Lower leg skin (tissue), 4 donors: ENCODE measurements around the gene PAX1. TPM values are rescaled to one million over a fixed set of nuclear protein-coding genes. Genes with fewer than 3 reads are reported as not detected.

ENCODE experiments used
- DNase-seq, 2 donors: peaks; one replicate each; pipeline ENCODE4 v3.0.0-alpha.2; 2019; ENCODE audit warnings: low spot score in 2 of 2
- H3K4me3 ChIP-seq: fragments of 200-600 bp; sonication (generic); 2 replicates; pipeline ENCODE4 v1.5.1; 2017; ENCODE audit warnings: mild to moderate bottlenecking, low read depth; ENCODE audit not compliant: poor library complexity, severe bottlenecking
- POLR2A ChIP-seq, 2 donors: fragments of 450-650 bp; IDR thresholded peaks; one replicate each; pipeline ENCODE4 v1.6.1; 2016 to 2017; ENCODE audit warnings: antibody characterized with exemption in 2 of 2, mild to moderate bottlenecking in 1 of 2, moderate library complexity in 1 of 2
- WGBS, 2 donors: methylation state at CpG; one replicate each; pipeline ENCODE4 v1.1.5; 2018; 5-methylcytosine and 5-hydroxymethylcytosine counted together
- intact Hi-C: fragments of 100-400 bp; cut with DNase I; formaldehyde crosslinking; loops from one replicate; pipeline ENCODE4 v1.15.0; 2023; ENCODE audit warnings: low total_unique reads
- total RNA-seq, 4 donors: library from RNA; depleted of rRNA; stranded (reverse); fragments of >200 nt; gene quantifications; one replicate each; pipeline ENCODE4 v1.1.0, GENCODE V29; 2016
- TF ChIP-seq, protein P1 (sequence below), 3 donors: fragments of 450-650 bp; IDR thresholded peaks; one replicate each; pipeline ENCODE4 v1.5.1; 2016; ENCODE audit warnings: antibody characterized with exemption in 3 of 3, mild to moderate bottlenecking in 3 of 3, moderate library complexity in 2 of 3

PAX1 gene
- total RNA-seq, 4 donors from 2014 or later = 0.05 to 2.8 (median 0.19) TPM; not detected in 1

DNA sequence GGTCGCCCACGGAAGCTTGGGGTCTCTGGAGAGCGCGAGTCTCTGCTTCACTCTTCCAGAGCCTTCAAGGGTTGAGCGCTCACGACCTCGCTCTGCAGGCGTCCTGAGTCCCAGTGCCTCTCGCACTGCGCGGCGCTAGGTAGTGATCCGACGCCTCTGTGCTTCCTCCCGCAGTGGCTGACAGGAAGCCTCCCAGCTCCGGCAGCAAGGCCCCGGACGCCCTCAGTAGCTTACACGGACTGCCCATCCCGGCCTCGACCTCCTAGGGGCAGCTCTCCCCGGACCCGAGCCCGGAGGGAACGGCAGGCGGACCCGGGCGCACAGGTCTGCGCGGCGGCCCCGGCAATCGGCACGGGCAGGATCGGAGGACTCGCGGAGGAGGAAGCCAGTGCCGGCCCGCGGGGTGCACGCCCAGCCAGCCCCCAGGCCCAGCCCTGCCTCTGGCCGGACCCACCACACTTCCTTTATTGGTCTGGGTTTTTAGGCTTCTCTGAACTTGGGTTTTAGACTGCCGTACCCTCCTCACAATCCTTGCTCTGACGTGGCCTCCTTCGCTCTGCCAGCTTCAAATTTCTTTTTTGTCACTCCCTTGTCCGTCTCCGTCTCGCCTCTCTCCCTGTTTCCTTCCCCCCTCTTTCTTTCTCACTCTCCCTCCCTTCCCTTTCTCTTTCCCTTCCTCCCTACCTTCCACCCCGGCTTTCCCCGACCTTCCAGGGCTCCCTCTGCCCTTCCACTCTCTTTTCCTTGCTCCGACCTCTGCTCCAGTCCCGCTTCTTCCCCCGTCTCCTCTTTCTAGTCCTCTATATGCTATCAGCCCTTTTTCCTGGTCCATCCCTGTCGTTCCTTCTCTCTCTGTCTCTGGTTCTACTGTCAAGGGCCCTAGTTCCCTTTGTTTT is 9.1 kb downstream of the PAX1 start:
- no peak overlapping the region for H3K4me3 ChIP-seq
- intact Hi-C loops = no loop called here
- DNase-seq = no peak
- TF ChIP-seq, protein P1, sequence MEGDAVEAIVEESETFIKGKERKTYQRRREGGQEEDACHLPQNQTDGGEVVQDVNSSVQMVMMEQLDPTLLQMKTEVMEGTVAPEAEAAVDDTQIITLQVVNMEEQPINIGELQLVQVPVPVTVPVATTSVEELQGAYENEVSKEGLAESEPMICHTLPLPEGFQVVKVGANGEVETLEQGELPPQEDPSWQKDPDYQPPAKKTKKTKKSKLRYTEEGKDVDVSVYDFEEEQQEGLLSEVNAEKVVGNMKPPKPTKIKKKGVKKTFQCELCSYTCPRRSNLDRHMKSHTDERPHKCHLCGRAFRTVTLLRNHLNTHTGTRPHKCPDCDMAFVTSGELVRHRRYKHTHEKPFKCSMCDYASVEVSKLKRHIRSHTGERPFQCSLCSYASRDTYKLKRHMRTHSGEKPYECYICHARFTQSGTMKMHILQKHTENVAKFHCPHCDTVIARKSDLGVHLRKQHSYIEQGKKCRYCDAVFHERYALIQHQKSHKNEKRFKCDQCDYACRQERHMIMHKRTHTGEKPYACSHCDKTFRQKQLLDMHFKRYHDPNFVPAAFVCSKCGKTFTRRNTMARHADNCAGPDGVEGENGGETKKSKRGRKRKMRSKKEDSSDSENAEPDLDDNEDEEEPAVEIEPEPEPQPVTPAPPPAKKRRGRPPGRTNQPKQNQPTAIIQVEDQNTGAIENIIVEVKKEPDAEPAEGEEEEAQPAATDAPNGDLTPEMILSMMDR (IDR thresholded peaks at IDR 0.05) = no peak
- no peak for TF ChIP-seq POLR2A (IDR thresholded peaks at IDR 0.05)
- 22 to 39% methylated on average over 29 to 48 of the region's 54 CpGs for WGBS, 2 donors

DNA sequence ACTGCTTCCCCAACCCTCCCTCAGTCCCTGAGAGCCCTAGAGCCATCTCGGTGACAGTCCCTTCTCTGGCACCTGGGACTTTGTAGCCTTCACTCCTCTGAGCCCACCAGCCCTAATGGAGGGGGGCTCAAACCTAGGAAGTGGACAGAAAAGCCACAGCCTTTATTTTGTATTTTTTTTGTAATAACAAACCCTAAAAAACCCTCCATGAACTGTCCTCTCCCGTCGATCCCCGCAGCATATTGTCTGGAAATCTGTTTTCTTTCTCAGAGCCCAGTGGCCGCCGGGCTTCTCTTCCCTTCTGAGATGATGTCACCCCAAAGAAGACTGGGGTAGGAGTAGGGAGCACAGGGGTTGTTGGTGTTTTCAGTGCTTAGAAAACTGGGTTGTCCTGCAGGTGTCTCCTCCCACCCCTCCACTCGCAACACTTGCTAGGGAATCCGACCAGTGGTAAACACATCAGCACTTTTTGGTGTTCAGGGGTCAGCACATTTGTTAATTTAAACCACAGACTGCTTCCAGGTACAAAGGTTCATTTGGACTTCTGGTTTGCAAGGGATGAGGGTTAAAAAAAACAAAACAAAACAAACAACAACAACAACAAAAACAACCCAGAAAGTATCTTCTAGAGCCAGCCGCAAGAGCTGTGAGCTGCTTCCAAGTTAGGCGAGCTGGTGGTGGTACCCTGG is 9.9 kb downstream of the PAX1 start:
- TF ChIP-seq POLR2A (IDR thresholded peaks at IDR 0.05) = no peak
- TF ChIP-seq, protein P1 (IDR thresholded peaks at IDR 0.05) = no peak
- intact Hi-C loops = no loop called here
- H3K4me3 ChIP-seq = no peak overlapping the region
- DNase-seq = no peak
- WGBS, 2 donors = 28 to 32% methylated on average over 10 of the region's 10 CpGs

DNA sequence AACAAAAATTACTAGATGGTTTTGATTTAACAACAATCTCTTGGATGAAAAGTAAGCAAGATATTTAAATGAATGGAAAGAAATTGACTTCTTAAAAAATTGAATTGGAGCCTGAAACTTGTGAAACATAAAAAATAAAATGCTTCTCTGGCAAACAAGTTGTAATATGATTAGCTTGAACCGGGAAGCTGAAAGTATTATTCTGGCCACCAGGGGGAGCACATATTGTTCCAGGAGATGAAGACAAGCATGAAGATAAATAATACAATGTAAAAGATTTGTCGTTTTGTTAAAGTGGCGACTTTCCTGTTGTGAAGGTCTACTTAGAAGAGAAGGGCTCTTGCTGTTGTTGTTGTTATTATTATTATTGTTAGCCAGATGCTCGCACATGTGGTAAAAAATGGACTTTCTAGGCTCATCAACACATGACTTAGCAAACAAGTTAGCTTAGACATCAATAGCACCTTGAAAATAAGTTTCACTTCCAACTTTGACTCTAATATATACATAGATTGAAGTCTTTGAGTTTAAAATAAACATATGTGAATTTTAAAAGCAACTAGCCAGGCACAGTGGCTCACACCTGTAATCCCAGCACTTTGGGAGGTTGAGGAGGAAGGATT is 14.2 kb downstream of the PAX1 start:
- peak in 1 of 2 donors; percentile 70 for DNase-seq
- whole genome bisulfite sequencing, 2 donors = 3 to 9% methylated on average over 4 of the region's 4 CpGs
- H3K4me3 ChIP-seq = no peak overlapping the region
- TF ChIP-seq, protein P1 (IDR thresholded peaks at IDR 0.05) = no peak
- no peak for TF ChIP-seq POLR2A (IDR thresholded peaks at IDR 0.05)
- intact Hi-C loops = no loop called here

DNA sequence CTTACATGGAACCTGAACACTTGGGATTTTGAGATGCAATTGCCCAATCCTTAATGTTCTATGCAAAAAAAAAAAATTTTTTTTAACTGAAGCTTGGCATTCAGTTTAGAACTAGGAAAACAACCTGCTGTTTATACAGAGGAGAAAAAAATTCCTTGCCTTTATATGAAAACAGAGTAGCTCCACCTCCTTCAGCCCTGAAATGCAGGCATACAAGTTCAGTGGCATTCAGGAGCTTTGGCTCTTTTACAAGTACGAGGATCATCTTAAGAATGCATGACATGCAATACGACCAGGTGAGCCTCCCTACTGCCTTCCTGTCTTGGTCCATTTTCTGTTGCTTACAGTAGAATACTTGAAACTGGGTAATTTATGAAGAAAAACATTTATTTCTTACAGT is 20.4 kb downstream of the PAX1 start:
- 41 to 50% methylated on average over 2 of the region's 2 CpGs for WGBS, 2 donors
- DNase-seq = no peak
- intact Hi-C loops = no loop called here
- TF ChIP-seq, protein P1 (IDR thresholded peaks at IDR 0.05) = no peak
- TF ChIP-seq POLR2A (IDR thresholded peaks at IDR 0.05) = no peak
- no peak overlapping the region for H3K4me3 ChIP-seq

DNA sequence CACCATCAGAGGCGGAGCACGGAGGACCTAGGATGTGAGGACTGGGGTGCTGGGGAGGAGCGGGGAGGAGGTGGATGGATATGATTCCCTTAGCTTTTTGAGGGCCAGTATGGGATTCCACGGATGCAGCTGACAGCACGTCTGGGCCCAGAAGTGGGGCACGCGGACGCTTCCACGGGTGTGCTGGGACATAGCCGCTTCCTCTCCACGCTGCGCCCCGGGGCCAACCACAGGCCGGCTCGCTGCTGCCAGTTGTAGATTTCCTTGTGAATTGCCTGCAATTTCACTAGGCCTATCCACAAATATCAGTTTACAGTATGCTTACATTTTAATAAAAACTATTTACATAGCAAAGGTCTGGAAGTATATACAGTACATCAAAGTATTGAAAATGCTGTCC is 23.9 kb downstream of the PAX1 start:
- TF ChIP-seq, protein P1 (IDR thresholded peaks at IDR 0.05) = no peak
- TF ChIP-seq POLR2A (IDR thresholded peaks at IDR 0.05) = no peak
- DNase-seq = no peak
- intact Hi-C loops = no loop called here
- H3K4me3 ChIP-seq = no peak overlapping the region
- 86 to 94% methylated on average over 15 of the region's 15 CpGs for WGBS, 2 donors
